ENCODE results near the gene CPSF6. TPM values are rescaled to one million over a fixed set of nuclear protein-coding genes. Genes with fewer than 3 reads are reported as not detected.

Gene CPSF6
- total and polyA plus RNA-seq, 4 donors, result 16.8 to 64.3 (median 36.2) TPM

GRCh38 chr12:69318225-69318624 is 78.9 kb downstream of the CPSF6 start:
- Histone ChIP-seq H3K9me3 (ENCODE audit: control insufficient read depth, low read length) (peaks cover 4% of the 10 kb centered on the region), H3K36me3 (ENCODE audit: control insufficient read depth in 1 of 2, insufficient read depth in 2 of 2, low read length in 1 of 2) (no peaks in the 10 kb centered on the region), H3K4me3 (ENCODE audit: low read length in 2 of 2) (no peak overlapping the region), H3K27ac (ENCODE audit: low read depth in 1 of 2, low read length in 2 of 2) (no peak overlapping the region), H3K27me3 (ENCODE audit: control insufficient read depth in 1 of 2, insufficient read depth in 2 of 2, low read length in 1 of 2) (no peaks in the 10 kb centered on the region), H3K4me1 (ENCODE audit: control insufficient read depth in 1 of 2, insufficient read depth in 2 of 2, low read length in 2 of 2) (no peaks in the 10 kb centered on the region)
- intact Hi-C loops (cut with DNase I), result no loop called here
- WGBS, 2 donors, result 83 to 89% methylated on average over 2 of the region's 2 CpGs
- DNase-seq (no peak), ATAC-seq (ENCODE audit: low FRiP score) (no peak)

GRCh38 chr12:69321351-69321750 is 82.0 kb downstream of the CPSF6 start:
- 81 to 89% methylated on average over 1 of the region's 1 CpG for WGBS, 2 donors
- intact Hi-C loops (cut with DNase I), result no loop called here

More at GRCh38 chr12:69321351-69321750, 82.0 kb downstream of the CPSF6 start:
- no peak overlapping the region for H3K27ac ChIP-seq (ENCODE audit: low read depth in 1 of 2, low read length in 2 of 2)
- ATAC-seq (ENCODE audit: low FRiP score) (no peak), DNase-seq (no peak)
- H3K9me3 ChIP-seq (ENCODE audit: control insufficient read depth, low read length), result peaks cover 3% of the 10 kb centered on the region
- H3K36me3 ChIP-seq (ENCODE audit: control insufficient read depth in 1 of 2, insufficient read depth in 2 of 2, low read length in 1 of 2), result no peaks in the 10 kb centered on the region
- no peaks in the 10 kb centered on the region for H3K27me3 ChIP-seq (ENCODE audit: control insufficient read depth in 1 of 2, insufficient read depth in 2 of 2, low read length in 1 of 2)
- H3K4me3 ChIP-seq (ENCODE audit: low read length in 2 of 2), result no peak overlapping the region
- H3K4me1 ChIP-seq (ENCODE audit: control insufficient read depth in 1 of 2, insufficient read depth in 2 of 2, low read length in 2 of 2), result no peaks in the 10 kb centered on the region

Small RNA genes within 50 kb of the gene (microRNA-seq; reads per million reads assigned to microRNA genes)
- 0 reads per million in 2 donors for gene MIR1279

Other genes with a start within 250 kb of the CPSF6 start
- gene LYZ, start 108.8 kb downstream of the CPSF6 start, total RNA-seq, result 100 to 1,000 TPM in 1 of 2 donors, 10 to 100 TPM in 1; 38.7 to 180 TPM
- 100 to 1,000 TPM in 1 of 2 donors, 10 to 100 TPM in 1; 15.1 to 122 TPM for gene LYZ, start 108.8 kb downstream of the CPSF6 start, polyA plus RNA-seq
- gene YEATS4, start 120.2 kb downstream of the CPSF6 start, total RNA-seq, result 10 to 100 TPM in 1 of 2 donors, 1 to 10 TPM in 1; 8.5 to 11.6 TPM
- 10 to 100 TPM; 11.6 to 12.5 TPM for gene YEATS4, start 120.2 kb downstream of the CPSF6 start, polyA plus RNA-seq
- gene FRS2, start 230.8 kb downstream of the CPSF6 start, total RNA-seq, result 10 to 100 TPM; 38.3 to 44.5 TPM
- 10 to 100 TPM in 1 of 2 donors, 1 to 10 TPM in 1; 5.0 to 10.2 TPM for gene FRS2, start 230.8 kb downstream of the CPSF6 start, polyA plus RNA-seq

Data from aorta (tissue), 5 donors.